Measurements from ENCODE around the gene SERPINA5. TPM values are rescaled to one million over a fixed set of nuclear protein-coding genes. Genes with fewer than 3 reads are reported as not detected.

SERPINA5 gene
- total RNA-seq, 2 experiments from 2014 or later: not detected

DNA sequence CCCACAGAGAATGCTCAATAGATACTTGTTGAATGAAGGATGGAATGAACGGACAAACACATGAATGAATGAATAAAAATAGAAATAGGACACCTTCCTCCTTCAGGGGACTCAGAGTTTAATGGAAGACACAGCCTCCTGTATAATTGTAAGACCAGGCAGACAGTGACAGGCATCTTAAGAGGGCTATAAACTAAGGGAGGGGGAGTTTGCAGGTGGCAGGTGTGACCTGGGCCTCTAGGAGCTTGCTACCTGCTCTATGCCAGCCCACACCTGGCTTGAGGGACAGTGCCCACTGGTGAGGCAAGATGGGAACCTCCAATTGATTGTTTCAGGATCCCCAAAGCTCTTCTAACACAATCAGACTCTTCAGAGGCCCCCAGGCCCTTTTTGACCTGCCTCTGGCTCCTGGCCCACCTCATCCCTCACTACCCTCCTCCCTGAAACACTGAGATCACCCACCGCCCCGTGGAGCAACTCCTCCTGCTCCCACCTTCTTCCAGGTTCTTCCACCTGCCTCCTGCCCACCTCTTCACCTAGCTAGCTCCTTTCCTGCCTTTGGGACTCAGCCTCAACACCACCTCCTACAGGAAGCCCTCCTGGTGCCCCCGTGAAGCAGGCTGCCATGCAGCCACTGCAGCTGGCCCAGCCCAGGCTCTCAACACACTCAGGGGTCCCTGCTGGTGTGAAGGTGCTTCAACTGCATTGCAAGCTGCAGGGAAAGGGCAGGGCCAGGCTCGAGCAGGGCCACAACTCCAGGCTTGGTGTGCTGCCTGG is 40.3 kb downstream of the SERPINA5 start:
- no peak for DNase-seq
- Mint-ChIP-seq H3K9me3 (peaks cover 18% of the 10 kb centered on the region), H3K27me3 (no peaks in the 10 kb centered on the region), H3K4me3 (no peak overlapping the region), H3K4me1 (no peaks in the 10 kb centered on the region), H3K27ac (no peak overlapping the region), H3K36me3 (ENCODE audit: low read depth) (no peaks in the 10 kb centered on the region)
- CTCF ChIA-PET: no interaction called here
- POLR2A ChIA-PET: no interaction called here

DNA sequence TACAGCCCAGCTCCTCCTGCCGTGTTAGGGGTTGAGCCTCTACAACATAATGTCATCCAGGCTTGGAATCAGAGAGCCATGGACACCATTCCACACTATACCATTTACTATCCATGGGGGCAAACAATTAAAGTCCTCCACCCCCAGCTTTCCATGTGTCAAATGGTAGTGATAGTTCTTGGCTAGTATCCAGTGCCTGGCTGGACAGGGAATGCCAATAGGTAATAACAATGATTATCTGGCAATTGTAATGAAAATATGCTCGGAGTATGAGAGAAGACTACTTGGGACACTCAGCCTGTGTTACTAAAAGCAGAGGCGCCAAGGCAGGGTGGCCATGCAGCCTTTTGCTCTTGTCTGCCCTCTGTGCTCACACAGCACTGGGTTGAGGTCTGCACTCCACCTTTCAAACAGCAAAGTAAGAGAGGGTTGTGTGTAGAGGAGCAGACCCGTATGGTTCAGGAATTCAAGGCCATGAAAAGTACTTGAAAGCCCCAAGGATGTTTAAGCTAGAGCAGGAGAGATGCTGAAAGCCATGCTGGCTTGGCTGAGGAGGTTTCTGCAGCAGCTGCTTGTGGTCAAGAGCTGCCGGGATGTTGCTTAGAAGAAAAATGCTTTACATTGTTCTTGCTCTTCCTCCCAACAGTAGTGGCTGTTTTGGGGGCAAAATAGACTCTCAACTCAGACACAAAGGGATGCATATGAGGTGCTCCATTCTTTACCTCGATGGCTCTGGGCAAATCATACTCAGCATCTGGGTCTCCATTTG is 41.6 kb downstream of the SERPINA5 start:
- DNase-seq: no peak
- no peak overlapping the region for H3K4me3 Mint-ChIP-seq
- CTCF ChIA-PET: no interaction called here
- H3K27ac Mint-ChIP-seq: no peak overlapping the region
- no peaks in the 10 kb centered on the region for H3K36me3 Mint-ChIP-seq (ENCODE audit: low read depth)
- H3K27me3 Mint-ChIP-seq: no peaks in the 10 kb centered on the region
- peaks cover 7% of the 10 kb centered on the region for H3K9me3 Mint-ChIP-seq
- POLR2A ChIA-PET: no interaction called here
- H3K4me1 Mint-ChIP-seq: no peaks in the 10 kb centered on the region

DNA sequence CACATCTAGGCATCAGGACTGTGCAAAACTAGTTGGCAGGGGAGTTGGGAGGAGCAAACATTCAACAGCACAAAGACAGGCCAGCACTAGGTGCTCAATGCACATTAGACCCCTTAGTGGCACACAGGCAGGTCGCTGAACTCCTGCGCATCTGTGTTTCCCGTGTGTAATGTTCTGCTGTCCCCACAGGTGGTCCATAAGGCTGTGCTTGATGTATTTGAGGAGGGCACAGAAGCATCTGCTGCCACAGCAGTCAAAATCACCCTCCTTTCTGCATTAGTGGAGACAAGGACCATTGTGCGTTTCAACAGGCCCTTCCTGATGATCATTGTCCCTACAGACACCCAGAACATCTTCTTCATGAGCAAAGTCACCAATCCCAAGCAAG is 42.2 kb downstream of the SERPINA5 start:
- POLR2A ChIA-PET: no interaction called here
- no peak for DNase-seq
- Mint-ChIP-seq H3K27ac (no peak overlapping the region), H3K4me1 (no peaks in the 10 kb centered on the region), H3K27me3 (no peaks in the 10 kb centered on the region), H3K9me3 (peaks cover 4% of the 10 kb centered on the region), H3K4me3 (no peak overlapping the region), H3K36me3 (ENCODE audit: low read depth) (no peaks in the 10 kb centered on the region)
- CTCF ChIA-PET: no interaction called here

DNA sequence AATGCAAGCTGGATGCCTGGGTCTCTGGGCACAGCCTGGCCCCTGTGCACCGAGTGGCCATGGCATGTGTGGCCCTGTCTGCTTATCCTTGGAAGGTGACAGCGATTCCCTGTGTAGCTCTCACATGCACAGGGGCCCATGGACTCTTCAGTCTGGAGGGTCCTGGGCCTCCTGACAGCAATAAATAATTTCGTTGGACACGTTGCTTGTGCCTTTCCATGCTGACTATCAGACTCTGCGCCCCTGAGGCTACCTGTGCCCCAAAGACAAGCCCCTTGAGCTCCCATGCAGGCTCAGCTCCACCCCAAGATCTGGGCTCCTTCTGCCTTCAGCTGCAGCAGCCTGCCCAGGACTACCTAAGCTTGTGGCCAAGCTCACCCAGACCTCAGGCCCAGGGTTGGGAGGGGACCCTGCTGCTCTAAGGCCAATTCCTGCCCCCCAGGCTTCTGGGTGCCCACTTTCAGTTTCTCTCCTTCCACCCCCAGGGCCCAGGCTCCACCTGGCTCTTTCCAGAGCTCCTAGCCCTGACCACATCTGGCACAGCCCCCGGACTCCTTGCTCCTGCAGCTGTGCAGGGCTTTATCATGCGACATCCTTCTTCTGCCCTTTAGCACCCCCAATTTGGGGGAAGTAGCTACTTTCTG is 42.8 kb downstream of the SERPINA5 start:
- Mint-ChIP-seq H3K4me3 (no peak overlapping the region), H3K27me3 (no peaks in the 10 kb centered on the region), H3K9me3 (no peaks in the 10 kb centered on the region), H3K36me3 (ENCODE audit: low read depth) (no peaks in the 10 kb centered on the region), H3K27ac (no peak overlapping the region), H3K4me1 (no peaks in the 10 kb centered on the region)
- DNase-seq: no peak
- ChIA-PET CTCF (no interaction called here), POLR2A (no interaction called here)

DNA sequence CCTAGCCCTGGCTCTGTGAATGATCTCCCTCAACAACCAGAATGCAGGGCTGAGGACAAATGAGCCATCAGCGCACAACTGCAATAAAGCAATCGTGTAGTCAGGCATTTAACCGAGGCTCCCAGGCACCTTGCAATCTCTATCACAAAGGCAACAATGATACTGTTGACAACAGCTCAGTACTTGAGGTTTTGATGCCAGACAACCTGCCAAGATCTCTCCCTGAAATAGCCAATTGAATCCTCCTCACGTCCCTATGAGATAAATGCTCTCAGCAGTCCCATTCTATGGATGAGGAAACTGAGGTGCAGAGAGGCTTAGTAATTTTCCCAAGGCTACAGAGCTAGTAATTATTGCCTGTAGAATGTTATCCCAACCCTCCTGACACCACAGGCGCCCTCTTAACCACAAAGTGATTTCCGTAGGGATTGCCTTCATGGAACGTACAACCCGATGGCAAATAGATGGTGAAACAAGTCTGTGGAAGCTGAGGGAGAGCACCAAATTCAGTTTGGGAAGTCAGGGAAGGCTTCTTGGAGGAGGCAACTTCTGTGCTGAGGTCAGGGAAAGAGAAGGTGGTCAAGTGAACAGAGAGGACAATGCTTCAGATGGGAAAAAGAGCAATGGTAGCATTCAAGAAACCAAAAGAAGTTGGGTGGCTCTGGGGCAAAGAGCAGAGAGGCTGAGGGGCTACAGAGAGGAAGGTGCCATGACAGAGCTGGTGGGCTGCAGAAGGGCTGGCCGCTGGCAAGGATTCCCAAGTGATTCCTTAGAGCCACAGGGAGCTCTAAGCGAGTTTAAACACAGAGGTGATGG is 43.5 kb downstream of the SERPINA5 start:
- no peaks in the 10 kb centered on the region for H3K27me3 Mint-ChIP-seq
- H3K4me3 Mint-ChIP-seq: no peak overlapping the region
- POLR2A ChIA-PET: no interaction called here
- CTCF ChIA-PET: no interaction called here
- DNase-seq: no peak
- H3K36me3 Mint-ChIP-seq (ENCODE audit: low read depth): no peaks in the 10 kb centered on the region
- H3K9me3 Mint-ChIP-seq: no peaks in the 10 kb centered on the region
- no peak overlapping the region for H3K27ac Mint-ChIP-seq
- H3K4me1 Mint-ChIP-seq: no peaks in the 10 kb centered on the region

DNA sequence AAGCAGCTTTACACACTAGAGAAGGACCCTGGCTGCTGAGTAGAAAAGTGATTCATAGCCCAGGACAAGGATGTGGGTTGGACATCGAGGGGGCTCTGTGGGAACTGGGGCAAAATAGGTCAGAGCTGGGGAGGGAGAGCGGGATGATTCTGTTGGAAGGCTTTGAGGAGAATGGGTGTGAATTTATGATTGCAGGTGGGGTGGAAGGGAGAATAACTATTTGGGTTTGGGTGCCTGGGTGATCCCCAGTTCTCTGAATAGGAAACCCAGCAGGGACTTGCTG is 44.1 kb downstream of the SERPINA5 start:
- H3K9me3 Mint-ChIP-seq: no peaks in the 10 kb centered on the region
- H3K36me3 Mint-ChIP-seq (ENCODE audit: low read depth): no peaks in the 10 kb centered on the region
- peaks cover 3% of the 10 kb centered on the region for H3K27me3 Mint-ChIP-seq
- DNase-seq: no peak
- H3K27ac Mint-ChIP-seq: no peak overlapping the region
- ChIA-PET POLR2A (no interaction called here), CTCF (no interaction called here)
- H3K4me3 Mint-ChIP-seq: no peak overlapping the region
- no peaks in the 10 kb centered on the region for H3K4me1 Mint-ChIP-seq

DNA sequence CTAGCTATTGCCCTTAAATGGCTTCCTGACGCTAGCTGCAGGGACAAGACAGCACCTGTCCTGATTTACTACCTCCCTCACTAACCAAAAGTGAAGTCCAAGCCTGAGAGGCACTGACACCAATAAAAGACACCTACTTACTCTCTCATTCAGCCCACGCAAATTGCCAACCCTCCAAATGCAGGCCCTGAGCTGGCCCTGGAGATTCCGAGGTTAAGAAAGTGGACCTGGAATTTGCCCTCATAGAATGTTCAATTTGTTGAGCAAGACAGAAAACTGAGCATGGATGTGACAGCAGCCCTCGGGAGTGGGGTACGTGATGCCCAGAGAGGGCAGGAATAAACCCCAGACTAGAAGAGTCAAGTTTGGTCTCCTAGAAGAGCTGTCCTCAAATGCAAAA is 47.4 kb downstream of the SERPINA5 start:
- CTCF ChIA-PET: no interaction called here
- no peaks in the 10 kb centered on the region for H3K9me3 Mint-ChIP-seq

DNA sequence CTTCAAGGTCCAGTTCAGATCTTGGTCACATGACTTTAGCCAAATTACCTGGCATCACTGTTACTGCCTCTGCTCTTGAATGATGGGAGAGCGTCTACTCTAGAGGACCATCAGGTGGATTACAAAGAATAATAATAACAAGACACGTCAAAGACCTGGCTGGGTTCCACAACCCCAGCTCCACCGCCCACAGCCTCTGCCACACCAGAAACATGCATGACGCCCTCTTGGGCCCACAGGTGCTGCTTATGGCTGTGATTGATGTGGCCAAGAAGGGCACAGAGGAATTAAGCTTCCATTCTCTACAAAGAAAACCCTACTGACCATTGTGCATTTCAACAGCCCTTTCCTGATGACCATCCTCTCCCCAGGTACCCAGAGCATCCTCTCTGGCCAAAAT is 49.2 kb downstream of the SERPINA5 start:
- Mint-ChIP-seq H3K4me3 (no peak overlapping the region), H3K4me1 (no peaks in the 10 kb centered on the region), H3K36me3 (ENCODE audit: low read depth) (no peaks in the 10 kb centered on the region), H3K27me3 (peaks cover 3% of the 10 kb centered on the region), H3K27ac (no peak overlapping the region), H3K9me3 (no peaks in the 10 kb centered on the region)
- DNase-seq: no peak
- CTCF ChIA-PET: no interaction called here
- POLR2A ChIA-PET: no interaction called here

More for the DNA sequence above, 47.4 kb downstream of the SERPINA5 start:
- Mint-ChIP-seq H3K27me3 (peaks cover 3% of the 10 kb centered on the region), H3K36me3 (ENCODE audit: low read depth) (no peaks in the 10 kb centered on the region), H3K4me3 (no peak overlapping the region), H3K4me1 (no peaks in the 10 kb centered on the region), H3K27ac (no peak overlapping the region)
- no peak for DNase-seq
- POLR2A ChIA-PET: no interaction called here

DNA sequence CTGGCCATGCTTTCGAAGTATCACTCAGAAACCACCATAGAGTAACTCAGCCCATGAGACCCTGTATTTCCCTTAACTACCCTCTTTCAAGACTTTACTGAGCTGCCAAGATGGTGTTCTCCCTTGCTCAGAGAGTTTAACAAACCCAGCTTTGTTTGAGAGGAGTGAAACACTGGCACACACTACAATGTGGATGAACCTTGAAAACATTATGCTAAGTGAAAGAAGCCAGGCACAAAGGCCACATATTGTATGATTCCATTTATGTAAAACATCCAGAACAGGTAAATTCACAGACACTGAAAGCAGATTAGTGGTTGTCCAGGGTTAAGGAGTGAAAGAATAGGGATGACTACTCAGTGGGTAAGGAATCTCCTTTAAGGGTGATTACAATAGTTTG is 49.8 kb downstream of the SERPINA5 start:
- CTCF ChIA-PET: no interaction called here
- Mint-ChIP-seq H3K4me3 (no peak overlapping the region), H3K27me3 (peaks cover 3% of the 10 kb centered on the region), H3K4me1 (no peaks in the 10 kb centered on the region), H3K36me3 (ENCODE audit: low read depth) (no peaks in the 10 kb centered on the region), H3K27ac (no peak overlapping the region), H3K9me3 (no peaks in the 10 kb centered on the region)
- POLR2A ChIA-PET: no interaction called here
- no peak for DNase-seq

DNA sequence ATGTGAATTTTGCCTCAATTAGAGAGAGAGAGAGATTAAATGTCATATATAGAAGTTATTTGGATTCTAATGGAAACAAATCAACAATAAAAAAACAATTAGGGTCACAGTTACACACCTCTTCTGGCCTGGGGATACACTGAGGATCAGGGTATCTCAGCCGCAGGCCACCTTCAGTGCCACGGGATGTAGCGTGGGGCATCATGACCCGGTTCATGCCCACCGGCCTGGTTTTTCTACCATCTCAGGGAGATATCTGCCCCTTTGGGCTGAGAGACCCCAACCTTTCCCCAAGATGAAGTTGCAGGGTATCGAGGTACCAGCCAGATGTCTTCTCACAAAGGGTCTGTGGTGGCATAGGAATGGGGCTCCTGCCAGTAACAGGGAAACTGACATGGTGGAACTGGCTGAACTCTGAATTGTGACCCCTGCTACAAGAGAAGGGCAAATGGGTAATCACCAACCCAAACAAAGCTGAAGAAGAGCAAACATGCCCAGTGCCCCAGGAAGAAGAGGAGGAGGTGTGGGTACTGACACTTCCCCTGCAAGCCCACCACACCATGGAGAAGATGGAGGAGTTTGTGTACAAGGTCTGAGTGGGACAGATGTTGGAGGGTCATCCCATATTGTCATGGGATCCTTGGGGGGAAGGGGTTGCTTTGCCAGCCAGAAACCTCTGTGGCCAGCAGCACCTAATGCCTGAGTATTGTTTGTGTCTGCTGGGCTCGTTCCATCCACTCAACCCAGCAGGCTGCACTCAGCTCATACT is 50.5 kb downstream of the SERPINA5 start:
- Mint-ChIP-seq H3K4me3 (no peak overlapping the region), H3K9me3 (no peaks in the 10 kb centered on the region), H3K27me3 (peaks cover 3% of the 10 kb centered on the region), H3K36me3 (ENCODE audit: low read depth) (no peaks in the 10 kb centered on the region), H3K27ac (no peak overlapping the region), H3K4me1 (no peaks in the 10 kb centered on the region)
- DNase-seq: no peak
- POLR2A ChIA-PET: no interaction called here
- CTCF ChIA-PET: no interaction called here

DNA sequence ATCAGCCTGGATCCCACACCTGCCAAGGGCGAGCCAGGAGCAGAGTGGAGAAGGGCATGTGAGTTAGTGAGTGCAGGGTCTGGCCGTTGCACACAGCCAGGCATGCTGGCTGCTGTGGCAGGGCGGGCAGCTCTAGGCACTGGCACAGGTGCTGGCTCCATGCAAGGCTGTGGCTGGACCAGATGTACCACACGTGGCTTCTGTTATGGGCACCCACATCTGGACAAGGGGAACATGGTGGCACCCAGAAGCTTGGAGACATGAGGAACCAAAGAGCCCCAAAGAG is 51.0 kb downstream of the SERPINA5 start:
- H3K4me1 Mint-ChIP-seq: no peaks in the 10 kb centered on the region
- no peaks in the 10 kb centered on the region for H3K9me3 Mint-ChIP-seq
- DNase-seq: no peak
- POLR2A ChIA-PET: no interaction called here
- H3K36me3 Mint-ChIP-seq (ENCODE audit: low read depth): no peaks in the 10 kb centered on the region
- CTCF ChIA-PET: no interaction called here
- H3K27ac Mint-ChIP-seq: no peak overlapping the region
- H3K27me3 Mint-ChIP-seq: peaks cover 3% of the 10 kb centered on the region
- H3K4me3 Mint-ChIP-seq: no peak overlapping the region

DNA sequence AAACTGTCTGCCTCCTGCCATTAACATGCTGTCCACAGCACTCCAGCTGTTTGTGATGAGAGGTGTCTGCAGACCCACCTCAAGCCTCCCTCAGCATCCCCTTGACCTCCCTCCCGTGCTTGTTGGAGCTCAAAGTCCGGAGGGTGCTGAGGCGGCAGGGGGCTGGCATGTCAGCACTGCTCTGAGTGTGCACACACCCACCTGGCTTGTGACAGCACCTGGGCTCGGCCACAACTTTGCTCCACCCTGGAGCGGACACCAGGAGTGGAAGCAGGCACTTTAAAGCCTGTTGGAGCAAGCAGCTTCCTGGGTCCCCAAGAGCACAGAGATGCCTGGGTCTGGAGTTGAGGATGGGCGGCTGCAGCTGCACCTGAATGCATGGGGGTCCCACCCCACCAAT is 51.9 kb downstream of the SERPINA5 start:
- POLR2A ChIA-PET: no interaction called here
- Mint-ChIP-seq H3K36me3 (ENCODE audit: low read depth) (no peaks in the 10 kb centered on the region), H3K4me1 (no peaks in the 10 kb centered on the region), H3K27me3 (peaks cover 3% of the 10 kb centered on the region), H3K9me3 (no peaks in the 10 kb centered on the region), H3K4me3 (no peak overlapping the region), H3K27ac (no peak overlapping the region)
- CTCF ChIA-PET: no interaction called here
- no peak for DNase-seq

DNA sequence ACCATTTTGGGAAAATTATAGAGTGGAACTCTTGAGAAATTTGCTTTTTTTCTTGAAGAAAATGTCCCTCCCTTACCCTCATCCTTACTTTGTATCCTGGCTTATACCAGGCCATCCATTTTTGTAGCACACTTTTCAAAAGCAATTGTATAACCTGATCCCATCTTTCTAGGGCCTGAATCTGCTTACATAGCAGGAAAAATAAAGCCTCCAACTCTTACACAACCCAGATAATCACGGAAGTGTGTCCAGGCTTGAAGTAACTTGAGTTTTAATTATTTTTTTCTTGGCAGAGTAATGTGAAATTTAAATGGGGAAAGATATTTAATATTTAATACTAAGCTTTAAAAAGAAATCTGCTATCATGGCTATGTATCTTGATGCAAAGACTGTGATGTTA is 53.9 kb downstream of the SERPINA5 start:
- CTCF ChIA-PET: no interaction called here
- H3K9me3 Mint-ChIP-seq: no peaks in the 10 kb centered on the region
- no peaks in the 10 kb centered on the region for H3K36me3 Mint-ChIP-seq (ENCODE audit: low read depth)
- POLR2A ChIA-PET: no interaction called here
- H3K27ac Mint-ChIP-seq: no peak overlapping the region
- no peak overlapping the region for H3K4me3 Mint-ChIP-seq
- DNase-seq: no peak
- H3K4me1 Mint-ChIP-seq: no peaks in the 10 kb centered on the region
- H3K27me3 Mint-ChIP-seq: peaks cover 1% of the 10 kb centered on the region
